Chondrocyte (in vitro differentiated cells): ENCODE data around the gene SH2D3A. TPM values are rescaled to one million over a fixed set of nuclear protein-coding genes. Genes with fewer than 3 reads are reported as not detected.
A peak's percentile ranks its signal among the peaks of the same experiment; 100 is the strongest.

ENCODE experiments used
- DNase-seq: peaks from one replicate; pipeline ENCODE4 v3.0.0; 2021; ENCODE audit warnings: mixed read lengths, low spot score
- H3K27ac Mint-ChIP-seq: one replicate; pipeline ENCODE4 v1.8.0; 2021; ENCODE audit warnings: mild to moderate bottlenecking, moderate library complexity, mixed read lengths; ENCODE audit not compliant: unreplicated experiment
- H3K27me3 Mint-ChIP-seq: 2 replicates; pipeline ENCODE4 v1.8.0; 2021; ENCODE audit warnings: low read depth, mixed read lengths
- H3K36me3 Mint-ChIP-seq: 2 replicates; pipeline ENCODE4 v1.8.0; 2021; ENCODE audit warnings: low read depth, mixed read lengths
- H3K4me1 Mint-ChIP-seq: 2 replicates; pipeline ENCODE4 v1.8.0; 2021; ENCODE audit warnings: low read depth, mild to moderate bottlenecking, mixed read lengths
- H3K4me3 Mint-ChIP-seq: one replicate; pipeline ENCODE4 v1.8.0; 2021; ENCODE audit warnings: mild to moderate bottlenecking, moderate library complexity, mixed read lengths; ENCODE audit not compliant: unreplicated experiment
- H3K9me3 Mint-ChIP-seq: 2 replicates; pipeline ENCODE4 v1.8.0; 2021; ENCODE audit warnings: low read depth, mixed read lengths
- total RNA-seq: library from RNA; stranded (reverse); gene quantifications from 3 replicates; pipeline ENCODE4 v1.2.1, GENCODE V29; 2021
- TF ChIP-seq, protein P1 (sequence below): fragments of 200-600 bp; sonication (generic); IDR thresholded peaks from 2 replicates; pipeline ENCODE4 v1.5.0; 2021; ENCODE audit warnings: antibody characterized with exemption, mild to moderate bottlenecking, moderate library complexity

The SH2D3A gene
- total RNA-seq, 1 donor from 2014 or later, result 0.52 TPM

DNA sequence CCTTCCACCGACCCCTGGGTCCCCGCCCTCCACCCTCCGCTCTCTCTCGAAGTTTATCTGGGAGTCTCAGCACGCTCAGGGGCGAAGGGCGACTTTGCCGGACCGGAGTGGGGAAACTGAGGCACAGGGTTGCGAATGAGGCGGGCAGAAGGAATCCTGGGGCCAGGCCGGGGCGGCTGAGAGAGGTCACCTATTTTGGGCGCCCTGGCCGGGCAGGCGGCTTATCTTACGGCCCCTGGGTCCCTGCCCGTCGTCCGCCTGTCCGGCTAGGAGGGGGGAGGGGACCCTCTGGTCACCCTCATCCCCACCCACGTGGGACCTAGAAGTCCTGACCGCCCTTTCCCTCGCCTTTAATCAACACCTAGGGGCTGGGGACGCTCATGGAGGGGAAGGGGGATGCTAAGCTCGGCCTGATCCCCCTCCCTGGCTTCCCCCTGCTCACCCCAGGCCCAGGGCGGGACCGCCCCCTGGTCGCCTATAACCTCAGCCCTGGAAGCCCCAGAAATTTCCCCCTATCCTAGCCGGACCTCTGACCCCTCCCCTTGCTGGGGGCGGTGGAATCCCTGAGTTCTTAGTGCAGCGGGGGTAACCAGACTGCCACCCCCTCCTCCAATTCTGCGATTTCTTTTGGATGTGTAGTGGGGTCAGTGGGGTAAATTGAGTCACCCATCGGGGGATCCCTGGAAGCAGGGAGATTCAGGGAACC lies 27.2 kb downstream of the SH2D3A start:
- no peaks in the 10 kb centered on the region for H3K27me3 Mint-ChIP-seq
- peak overlapping the region; percentile 85 for H3K4me3 Mint-ChIP-seq
- TF ChIP-seq, protein P1, sequence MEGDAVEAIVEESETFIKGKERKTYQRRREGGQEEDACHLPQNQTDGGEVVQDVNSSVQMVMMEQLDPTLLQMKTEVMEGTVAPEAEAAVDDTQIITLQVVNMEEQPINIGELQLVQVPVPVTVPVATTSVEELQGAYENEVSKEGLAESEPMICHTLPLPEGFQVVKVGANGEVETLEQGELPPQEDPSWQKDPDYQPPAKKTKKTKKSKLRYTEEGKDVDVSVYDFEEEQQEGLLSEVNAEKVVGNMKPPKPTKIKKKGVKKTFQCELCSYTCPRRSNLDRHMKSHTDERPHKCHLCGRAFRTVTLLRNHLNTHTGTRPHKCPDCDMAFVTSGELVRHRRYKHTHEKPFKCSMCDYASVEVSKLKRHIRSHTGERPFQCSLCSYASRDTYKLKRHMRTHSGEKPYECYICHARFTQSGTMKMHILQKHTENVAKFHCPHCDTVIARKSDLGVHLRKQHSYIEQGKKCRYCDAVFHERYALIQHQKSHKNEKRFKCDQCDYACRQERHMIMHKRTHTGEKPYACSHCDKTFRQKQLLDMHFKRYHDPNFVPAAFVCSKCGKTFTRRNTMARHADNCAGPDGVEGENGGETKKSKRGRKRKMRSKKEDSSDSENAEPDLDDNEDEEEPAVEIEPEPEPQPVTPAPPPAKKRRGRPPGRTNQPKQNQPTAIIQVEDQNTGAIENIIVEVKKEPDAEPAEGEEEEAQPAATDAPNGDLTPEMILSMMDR, result no peak
- no peaks in the 10 kb centered on the region for H3K9me3 Mint-ChIP-seq
- peaks cover 76% of the 10 kb centered on the region for H3K4me1 Mint-ChIP-seq
- H3K27ac Mint-ChIP-seq, result peak overlapping the region; percentile 57
- peaks cover 12% of the 10 kb centered on the region for H3K36me3 Mint-ChIP-seq
- no peak for DNase-seq

DNA sequence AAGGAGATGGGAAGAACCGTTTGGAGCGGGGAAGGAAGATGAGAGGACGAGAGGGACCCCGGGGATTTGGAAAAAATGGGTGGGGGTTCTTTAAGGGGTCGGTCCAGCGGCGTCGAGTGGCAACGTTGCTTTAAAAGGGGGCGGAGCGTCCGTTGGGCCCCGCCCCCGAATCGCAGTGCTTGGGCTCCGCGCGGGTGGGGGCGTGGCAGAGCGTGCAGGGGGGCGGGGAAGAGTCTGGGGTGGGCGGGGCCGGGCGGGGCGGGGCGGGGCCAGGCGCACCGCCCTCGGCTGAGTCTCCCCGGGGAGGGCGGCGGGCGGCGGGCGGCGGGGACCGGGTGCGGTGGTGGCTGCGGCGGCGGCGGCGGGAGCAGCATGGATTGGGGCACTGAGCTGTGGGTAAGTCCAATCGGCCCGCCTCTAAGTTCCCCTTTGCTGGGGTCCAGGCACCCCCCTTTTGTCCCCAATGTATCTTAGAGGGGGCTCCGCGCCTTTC lies 27.8 kb downstream of the SH2D3A start, which contains the start of gene TRIP10:
TSS of gene TRIP10 (plus strand) at position 291 of the 493 bp plus-strand sequence. CDS start at position 373, 82 bp downstream.
- TF ChIP-seq, protein P1, result no peak
- DNase-seq, result no peak
- Mint-ChIP-seq H3K36me3 (peaks cover 14% of the 10 kb centered on the region), H3K27me3 (no peaks in the 10 kb centered on the region), H3K27ac (peak within 1 kb of the TSS; percentile 97), H3K4me1 (peaks cover 70% of the 10 kb centered on the region), H3K9me3 (no peaks in the 10 kb centered on the region), H3K4me3 (peak within 1 kb of the TSS; percentile 85)

DNA sequence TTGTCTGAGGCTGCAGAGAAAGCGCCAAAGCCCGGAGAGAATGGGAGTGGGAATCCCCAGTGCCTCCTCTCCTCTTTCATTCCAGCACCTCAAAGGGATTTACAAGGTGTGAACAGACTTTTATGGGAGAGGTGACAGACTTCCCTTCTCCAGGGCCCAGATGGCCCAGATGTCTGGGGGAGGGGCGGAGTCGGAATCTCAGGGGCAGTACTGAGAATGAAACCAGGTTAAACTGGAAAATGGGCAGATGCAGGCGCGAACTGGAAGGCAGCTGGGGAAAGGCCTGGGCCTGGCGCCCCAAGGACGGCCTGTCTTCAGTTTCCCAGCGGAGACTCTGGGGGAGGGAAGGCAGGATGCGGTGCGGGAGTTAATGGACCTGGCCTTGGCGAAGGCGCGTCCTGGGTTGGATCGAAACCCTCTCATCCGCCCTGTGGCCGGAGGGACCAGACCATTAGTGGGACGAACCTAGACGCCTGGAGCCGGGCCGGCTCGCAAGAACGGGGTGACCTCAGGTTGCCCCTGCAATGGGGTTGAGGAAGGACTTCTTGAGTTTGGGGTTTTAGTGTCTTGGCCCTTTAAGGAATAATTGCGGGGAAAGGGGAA lies 28.3 kb downstream of the SH2D3A start:
- peaks cover 10% of the 10 kb centered on the region for H3K36me3 Mint-ChIP-seq
- peak overlapping the region; percentile 97 for H3K27ac Mint-ChIP-seq
- H3K9me3 Mint-ChIP-seq, result no peaks in the 10 kb centered on the region
- TF ChIP-seq, protein P1, result peak; percentile 62
- no peak for DNase-seq
- H3K27me3 Mint-ChIP-seq, result no peaks in the 10 kb centered on the region
- peaks cover 64% of the 10 kb centered on the region for H3K4me1 Mint-ChIP-seq
- H3K4me3 Mint-ChIP-seq, result peak overlapping the region; percentile 72

DNA sequence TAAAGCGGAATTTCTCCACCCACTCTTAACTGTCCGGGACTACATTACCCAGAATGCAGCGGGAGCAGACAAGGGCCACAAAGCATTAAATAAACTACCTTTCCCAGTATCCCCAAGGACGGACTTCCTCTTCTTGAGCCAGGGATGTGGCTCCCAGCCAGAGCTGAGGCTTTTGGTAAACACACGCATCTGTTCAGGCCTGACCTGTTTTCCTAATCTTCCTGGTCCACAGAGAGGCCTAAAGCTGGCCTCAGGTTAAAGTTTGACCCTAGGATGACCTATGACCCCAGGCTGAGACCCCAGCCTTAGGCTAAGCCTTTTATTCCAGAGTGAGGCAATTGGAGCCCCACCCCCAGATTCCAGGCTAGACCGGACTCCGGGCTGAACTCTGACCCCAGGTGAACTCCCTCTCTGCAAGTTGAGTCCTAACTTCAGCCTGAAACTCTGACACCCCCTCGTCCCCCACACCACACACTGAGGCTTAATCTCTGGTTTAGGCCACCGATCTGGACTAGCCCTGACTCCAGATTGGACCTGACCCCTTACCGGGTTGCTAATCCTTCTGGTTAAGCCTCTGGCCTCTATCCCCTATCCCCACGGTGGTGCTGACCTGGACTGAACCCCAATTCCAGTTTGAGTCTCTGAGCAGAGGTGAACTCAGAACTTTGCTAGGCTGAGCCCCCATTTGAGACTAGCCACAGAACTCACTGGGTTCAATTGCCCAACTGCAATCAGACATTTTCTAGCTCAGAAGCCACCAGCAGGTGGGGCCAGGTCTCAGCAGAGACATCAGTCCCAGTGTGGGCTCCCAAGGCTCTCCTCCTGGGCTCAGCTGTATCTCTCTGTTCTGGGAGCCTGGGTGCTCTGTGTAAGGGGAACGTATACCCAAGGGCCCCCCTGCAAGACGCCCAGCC lies 29.1 kb downstream of the SH2D3A start:
- Mint-ChIP-seq H3K27ac (peak overlapping the region; percentile 97), H3K4me1 (peaks cover 57% of the 10 kb centered on the region), H3K27me3 (no peaks in the 10 kb centered on the region), H3K4me3 (peak overlapping the region; percentile 97), H3K9me3 (no peaks in the 10 kb centered on the region), H3K36me3 (peaks cover 8% of the 10 kb centered on the region)
- TF ChIP-seq, protein P1, result peak; percentile 91
- no peak for DNase-seq
